Lung (tissue), 12 donors: ENCODE results near the gene ZNF90. TPM values are rescaled to one million over a fixed set of nuclear protein-coding genes. Genes with fewer than 3 reads are reported as not detected.
A peak's percentile ranks its signal among the peaks of the same experiment; 100 is the strongest.
"Not testable (repeated sequence)": the region's sequence is repeated elsewhere in the genome, so short reads cannot be mapped to it uniquely, and the experiment has no call there.

Experiments used
- ATAC-seq: fragments of 200-7000 bp; cut with Tn5 transposase; one replicate; pipeline ENCODE4 v1.9.1; 2020; ENCODE audit warnings: moderate number of reproducible peaks; ENCODE audit not compliant: insufficient read depth, low FRiP score
- DNase-seq, 3 donors: peaks; one replicate each; pipeline ENCODE4 v3.0.0-alpha.2; 2013 to 2017
- H3K27ac ChIP-seq, 2 donors: one replicate each; pipeline ENCODE4 v1.5.1; 2013; ENCODE audit warnings: mild to moderate bottlenecking in 2 of 2, moderate library complexity in 2 of 2, control low read depth in 1 of 2, inconsistent platforms in 1 of 2, low read depth in 1 of 2, low read length in 1 of 2
- H3K27me3 ChIP-seq, 3 donors: one replicate each; pipeline ENCODE4 v1.5.1; 2013; ENCODE audit warnings: low read length in 2 of 3; ENCODE audit not compliant: control insufficient read depth in 3 of 3, insufficient read depth in 3 of 3
- H3K36me3 ChIP-seq, 4 donors: one replicate each; pipeline ENCODE4 v1.5.1; 2013; ENCODE audit warnings: low read length in 4 of 4, mild to moderate bottlenecking in 1 of 4, moderate library complexity in 1 of 4; ENCODE audit not compliant: control insufficient read depth in 4 of 4, insufficient read depth in 4 of 4
- H3K4me1 ChIP-seq, 5 donors: one replicate each; pipeline ENCODE4 v1.5.1; 2013; ENCODE audit warnings: low read length in 5 of 5, mild to moderate bottlenecking in 2 of 5, moderate library complexity in 1 of 5; ENCODE audit not compliant: control insufficient read depth in 5 of 5, insufficient read depth in 5 of 5
- H3K4me3 ChIP-seq: one replicate; pipeline ENCODE4 v1.5.1; 2013; ENCODE audit warnings: mild to moderate bottlenecking, control low read depth, moderate library complexity
- H3K9ac ChIP-seq, 2 donors: one replicate each; pipeline ENCODE4 v1.5.1; 2013; ENCODE audit warnings: low read length in 2 of 2, control low read depth in 1 of 2; ENCODE audit not compliant: insufficient read depth in 1 of 2
- H3K9me3 ChIP-seq, 4 donors: one replicate each; pipeline ENCODE4 v1.5.1; 2013; ENCODE audit warnings: low read length in 3 of 4, mild to moderate bottlenecking in 1 of 4, moderate library complexity in 1 of 4; ENCODE audit not compliant: control insufficient read depth in 4 of 4, insufficient read depth in 3 of 4
- CTCF ChIP-seq: IDR thresholded peaks from 2 replicates; pipeline ENCODE4 v1.5.1; 2012; ENCODE audit warnings: mild to moderate bottlenecking; ENCODE audit errors: control extremely low read depth, extremely low read depth
- WGBS, 2 donors: extraction: QIAGEN DNeasy Blood & Tissue Kit; methylation state at CpG; one replicate each; pipeline ENCODE4 v1.1.7; 2013; 5-methylcytosine and 5-hydroxymethylcytosine counted together
- polyA plus RNA-seq, 2 donors: library from polyadenylated mRNA; stranded (reverse); fragments of 200-250 nt; gene quantifications; one replicate each; pipeline ENCODE4 v1.2.1, GENCODE V29; 2013
- total RNA-seq, 2 donors: library from RNA; depleted of rRNA in 1 of 2; stranded (reverse); fragments of >200 nt in 1 of 2; gene quantifications; one replicate each; pipeline ENCODE4 v1.2.1, GENCODE V29; 2014 to 2021
- donor health status: control.
- donor health status: control.
- donor health status: Bipolar disorder and iron deficiency.
- donor health status: healthy.
- donor health status: DM: yes; HTN: yes; CAD: no.

The ZNF90 gene
- total and polyA plus RNA-seq, 4 donors: 0.76 to 25.1 (median 4.1) TPM

- Histone ChIP-seq H3K27me3 (no peaks in the 10 kb centered on the region), H3K36me3 (peaks cover 0 to 2% (median 0%) of the 10 kb centered on the region in 4 donors), H3K27ac (peak overlapping the region; percentile 66 to 86), H3K4me1 (peaks cover 0 to 5% (median 0%) of the 10 kb centered on the region in 5 donors), H3K4me3 (peak overlapping the region; percentile 75), H3K9ac (peak overlapping the region; percentile 67 to 98), H3K9me3 (no peaks in the 10 kb centered on the region)
- WGBS, 2 donors: 0% methylated on average over 43 of the region's 43 CpGs
- DNase-seq (peak; percentile 98 to 99 (median 98)), ATAC-seq (peak; percentile 99)
- TF ChIP-seq CTCF: no peak
These were observed 25.7 kb upstream of the ZNF90 start for GRCh38 chr19:20051841-20052768.

GRCh38 chr19:20058738-20059137 lies 19.1 kb upstream of the ZNF90 start:
- DNase-seq, H3K36me3 ChIP-seq, H3K4me1 ChIP-seq, H3K27me3 ChIP-seq, ATAC-seq, H3K9ac ChIP-seq, H3K4me3 ChIP-seq, H3K9me3 ChIP-seq, H3K27ac ChIP-seq: not testable (repeated sequence)

GRCh38 chr19:20060282-20060681 lies 17.5 kb upstream of the ZNF90 start:
- no peak for TF ChIP-seq CTCF
- no peaks in the 10 kb centered on the region for H3K4me1 ChIP-seq
- H3K9ac ChIP-seq: no peak overlapping the region
- H3K27ac ChIP-seq: no peak overlapping the region
- no peaks in the 10 kb centered on the region for H3K9me3 ChIP-seq
- 58 to 79% methylated on average over 1 of the region's 1 CpG for WGBS, 2 donors
- DNase-seq: no peak
- no peak for ATAC-seq
- H3K27me3 ChIP-seq: peaks cover 0 to 2% (median 2%) of the 10 kb centered on the region in 3 donors
- H3K36me3 ChIP-seq: no peaks in the 10 kb centered on the region
- H3K4me3 ChIP-seq: no peak overlapping the region

- peaks cover 0 to 3% (median 0%) of the 10 kb centered on the region in 5 donors for H3K4me1 ChIP-seq
- DNase-seq: no peak
- 49 to 60% methylated on average over 3 of the region's 3 CpGs for WGBS, 2 donors
- H3K27ac ChIP-seq: no peak overlapping the region
- H3K9me3 ChIP-seq: peaks cover 0 to 3% (median 1%) of the 10 kb centered on the region in 4 donors
- no peak overlapping the region for H3K9ac ChIP-seq
- no peaks in the 10 kb centered on the region for H3K27me3 ChIP-seq
- no peak for TF ChIP-seq CTCF
- H3K36me3 ChIP-seq: no peaks in the 10 kb centered on the region
- H3K4me3 ChIP-seq: no peak overlapping the region
- ATAC-seq: no peak
These were observed 10.9 kb upstream of the ZNF90 start for GRCh38 chr19:20066861-20067260.
